Prostate gland (tissue), 2 donors: ENCODE data around the gene SPRED2. TPM values are rescaled to one million over a fixed set of nuclear protein-coding genes. Genes with fewer than 3 reads are reported as not detected.

Experiments used
- DNase-seq: peaks from one replicate; pipeline ENCODE4 v3.0.0-alpha.2; 2019; ENCODE audit warnings: low spot score
- H3K27ac ChIP-seq, 2 donors: fragments of 200-600 bp; sonication (generic); 2 replicates each; pipeline ENCODE4 v1.5.1; 2017 to 2019
- H3K27me3 ChIP-seq: fragments of 200-600 bp; sonication (generic); replicated peaks from 2 replicates; pipeline ENCODE4 v1.5.1; 2019; ENCODE audit not compliant: insufficient read depth
- H3K36me3 ChIP-seq, 2 donors: fragments of 200-600 bp; sonication (generic); 1 replicate in 1 of 2; 2 replicates in 1 of 2; pipeline versions ENCODE4 v1.5.1 to v1.8.1; 2017 to 2019
- H3K4me1 ChIP-seq: fragments of 200-600 bp; sonication (generic); replicated peaks from 2 replicates; pipeline ENCODE4 v1.5.1; 2019
- H3K4me3 ChIP-seq, 2 donors: fragments of 200-600 bp; sonication (generic); 2 replicates each; pipeline ENCODE4 v1.5.1; 2017 to 2019
- H3K9me3 ChIP-seq: fragments of 200-600 bp; sonication (generic); 2 replicates; pipeline ENCODE4 v1.5.1; 2017
- POLR2A ChIP-seq: fragments of 450-650 bp; IDR thresholded peaks from one replicate; pipeline ENCODE4 v1.6.1; 2016; ENCODE audit warnings: antibody characterized with exemption, mild to moderate bottlenecking
- POLR2AphosphoS5 ChIP-seq: sonication (generic); formaldehyde crosslinking; IDR thresholded peaks from one replicate; pipeline ENCODE4 v1.6.1; 2017; ENCODE audit warnings: antibody characterized with exemption
- WGBS: methylation state at CpG from one replicate; pipeline ENCODE4 v1.1.5; 2018; 5-methylcytosine and 5-hydroxymethylcytosine counted together
- intact Hi-C: fragments of 100-400 bp; cut with DNase I; formaldehyde crosslinking; loops from one replicate; pipeline ENCODE4 v1.14.2; 2022
- total RNA-seq, 2 donors: library from RNA; depleted of rRNA; stranded (reverse); fragments of >200 nt; gene quantifications; one replicate each; pipeline ENCODE4 v1.1.0, GENCODE V29; 2016
- TF ChIP-seq, protein P1 (sequence below), 4 experiments: fragments of 200-600 bp in 2 of 4; fragments of 450-650 bp in 2 of 4; sonication (generic) in 2 of 4; IDR thresholded peaks; 1 replicate in 3 of 4; 2 replicates in 1 of 4; pipeline ENCODE4 v1.5.1; 2016 to 2019; ENCODE audit warnings: antibody characterized with exemption in 4 of 4, mild to moderate bottlenecking in 2 of 4, moderate library complexity in 2 of 4

Gene SPRED2
- total RNA-seq, 2 donors from 2014 or later: 23.7 to 27.1 TPM

GRCh38 chr2:65273344-65273743 lies 159.1 kb downstream of the SPRED2 start:
- DNase-seq: no peak
- intact Hi-C loops: no loop called here
- Histone ChIP-seq H3K4me3 (no peak overlapping the region), H3K4me1 (no peaks in the 10 kb centered on the region), H3K9me3 (no peaks in the 10 kb centered on the region), H3K27me3 (no peaks in the 10 kb centered on the region), H3K27ac (no peak overlapping the region), H3K36me3 (peaks cover 0 to 3% of the 10 kb centered on the region in 2 donors)
- WGBS: 96% methylated on average over 8 of the region's 8 CpGs
- TF ChIP-seq, protein P1, sequence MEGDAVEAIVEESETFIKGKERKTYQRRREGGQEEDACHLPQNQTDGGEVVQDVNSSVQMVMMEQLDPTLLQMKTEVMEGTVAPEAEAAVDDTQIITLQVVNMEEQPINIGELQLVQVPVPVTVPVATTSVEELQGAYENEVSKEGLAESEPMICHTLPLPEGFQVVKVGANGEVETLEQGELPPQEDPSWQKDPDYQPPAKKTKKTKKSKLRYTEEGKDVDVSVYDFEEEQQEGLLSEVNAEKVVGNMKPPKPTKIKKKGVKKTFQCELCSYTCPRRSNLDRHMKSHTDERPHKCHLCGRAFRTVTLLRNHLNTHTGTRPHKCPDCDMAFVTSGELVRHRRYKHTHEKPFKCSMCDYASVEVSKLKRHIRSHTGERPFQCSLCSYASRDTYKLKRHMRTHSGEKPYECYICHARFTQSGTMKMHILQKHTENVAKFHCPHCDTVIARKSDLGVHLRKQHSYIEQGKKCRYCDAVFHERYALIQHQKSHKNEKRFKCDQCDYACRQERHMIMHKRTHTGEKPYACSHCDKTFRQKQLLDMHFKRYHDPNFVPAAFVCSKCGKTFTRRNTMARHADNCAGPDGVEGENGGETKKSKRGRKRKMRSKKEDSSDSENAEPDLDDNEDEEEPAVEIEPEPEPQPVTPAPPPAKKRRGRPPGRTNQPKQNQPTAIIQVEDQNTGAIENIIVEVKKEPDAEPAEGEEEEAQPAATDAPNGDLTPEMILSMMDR (IDR thresholded peaks at IDR 0.05): no peak
- TF ChIP-seq POLR2A (no peak), POLR2AphosphoS5 (no peak)

DNA sequence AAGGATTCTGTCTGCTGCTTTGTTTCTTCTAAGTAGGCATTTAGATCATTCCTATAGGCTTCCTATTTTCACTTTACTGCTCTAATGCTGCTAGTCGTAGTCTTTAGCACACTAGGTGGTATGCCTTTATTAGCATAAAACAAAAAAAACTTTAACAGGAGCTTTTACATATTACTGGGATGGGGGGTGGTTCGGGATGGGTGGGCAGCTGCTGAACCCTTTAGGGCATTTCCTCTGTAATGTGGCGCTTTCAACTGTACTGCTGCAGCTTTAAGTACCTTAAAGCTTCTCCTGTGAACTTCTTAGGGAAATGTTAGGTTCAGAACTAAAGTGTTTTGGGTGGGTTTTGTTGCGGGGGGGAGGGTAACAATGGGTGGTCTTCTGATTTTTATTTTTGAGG lies 163.4 kb downstream of the SPRED2 start:
- H3K27me3 ChIP-seq: no peaks in the 10 kb centered on the region
- no peaks in the 10 kb centered on the region for H3K9me3 ChIP-seq
- no peak for DNase-seq
- TF ChIP-seq POLR2A (no peak), POLR2AphosphoS5 (no peak)
- TF ChIP-seq, protein P1 (IDR thresholded peaks at IDR 0.05): no peak
- no peak overlapping the region for H3K27ac ChIP-seq
- H3K4me3 ChIP-seq: no peak overlapping the region
- H3K4me1 ChIP-seq: no peaks in the 10 kb centered on the region
- peaks cover 0 to 3% of the 10 kb centered on the region in 2 donors for H3K36me3 ChIP-seq
- intact Hi-C loops: no loop called here
- WGBS: 85% methylated on average over 4 of the region's 4 CpGs

DNA sequence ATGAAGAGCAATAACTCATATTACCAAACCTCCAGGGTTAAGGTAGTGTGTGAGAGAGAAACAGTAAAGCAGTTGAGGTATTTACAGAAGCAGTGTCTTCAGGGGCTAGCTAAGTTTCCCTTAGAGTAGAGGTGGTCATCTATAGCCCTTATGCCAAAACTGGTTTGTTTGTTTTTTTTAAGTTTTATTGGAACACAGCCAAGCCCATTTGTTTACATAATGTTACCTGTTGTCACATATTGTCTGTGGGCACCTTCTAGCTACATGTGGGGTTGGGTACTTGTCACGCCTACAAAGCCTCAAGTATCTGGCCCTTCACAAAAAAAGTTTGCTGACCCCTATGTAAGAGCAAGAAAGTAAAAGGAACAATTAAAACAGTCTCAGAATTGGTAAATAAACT lies 165.4 kb downstream of the SPRED2 start:
- Histone ChIP-seq H3K27me3 (no peaks in the 10 kb centered on the region), H3K27ac (no peak overlapping the region), H3K4me3 (no peak overlapping the region), H3K4me1 (no peaks in the 10 kb centered on the region), H3K9me3 (no peaks in the 10 kb centered on the region), H3K36me3 (peaks cover 0 to 3% of the 10 kb centered on the region in 2 donors)
- DNase-seq: no peak
- 95% methylated on average over 1 of the region's 1 CpG for WGBS
- TF ChIP-seq, protein P1 (IDR thresholded peaks at IDR 0.05): no peak
- TF ChIP-seq POLR2A (no peak), POLR2AphosphoS5 (no peak)
- intact Hi-C loops: no loop called here

DNA sequence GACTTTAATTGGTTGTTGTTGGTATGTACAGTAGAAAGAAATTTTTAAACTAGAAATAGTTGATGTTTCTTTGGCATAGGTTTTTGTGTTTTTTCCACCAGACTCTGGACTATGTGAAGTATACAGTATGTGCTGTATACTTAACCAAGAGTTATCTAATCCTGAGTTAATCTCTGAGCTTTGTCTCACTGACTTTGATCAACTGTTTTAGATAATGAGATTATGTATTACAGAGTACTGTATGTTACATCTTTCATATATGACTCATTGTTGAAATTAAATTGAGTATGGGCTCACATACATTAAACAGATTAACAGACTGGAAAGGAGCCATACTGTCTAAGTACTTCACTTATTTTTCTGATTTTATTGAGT lies 166.7 kb downstream of the SPRED2 start:
- TF ChIP-seq, protein P1 (IDR thresholded peaks at IDR 0.05): no peak
- TF ChIP-seq POLR2A: no peak
- TF ChIP-seq POLR2AphosphoS5: no peak
- DNase-seq: no peak
- H3K4me1 ChIP-seq: no peaks in the 10 kb centered on the region
- H3K4me3 ChIP-seq: no peak overlapping the region
- intact Hi-C loops: loop anchor here (2.0 kb wide), 2 partner anchors 171 to 287 kb away; no protein-coding TSS in a partner anchor
- no peak overlapping the region for H3K27ac ChIP-seq
- H3K9me3 ChIP-seq: no peaks in the 10 kb centered on the region
- no peaks in the 10 kb centered on the region for H3K27me3 ChIP-seq
- no peaks in the 10 kb centered on the region for H3K36me3 ChIP-seq

DNA sequence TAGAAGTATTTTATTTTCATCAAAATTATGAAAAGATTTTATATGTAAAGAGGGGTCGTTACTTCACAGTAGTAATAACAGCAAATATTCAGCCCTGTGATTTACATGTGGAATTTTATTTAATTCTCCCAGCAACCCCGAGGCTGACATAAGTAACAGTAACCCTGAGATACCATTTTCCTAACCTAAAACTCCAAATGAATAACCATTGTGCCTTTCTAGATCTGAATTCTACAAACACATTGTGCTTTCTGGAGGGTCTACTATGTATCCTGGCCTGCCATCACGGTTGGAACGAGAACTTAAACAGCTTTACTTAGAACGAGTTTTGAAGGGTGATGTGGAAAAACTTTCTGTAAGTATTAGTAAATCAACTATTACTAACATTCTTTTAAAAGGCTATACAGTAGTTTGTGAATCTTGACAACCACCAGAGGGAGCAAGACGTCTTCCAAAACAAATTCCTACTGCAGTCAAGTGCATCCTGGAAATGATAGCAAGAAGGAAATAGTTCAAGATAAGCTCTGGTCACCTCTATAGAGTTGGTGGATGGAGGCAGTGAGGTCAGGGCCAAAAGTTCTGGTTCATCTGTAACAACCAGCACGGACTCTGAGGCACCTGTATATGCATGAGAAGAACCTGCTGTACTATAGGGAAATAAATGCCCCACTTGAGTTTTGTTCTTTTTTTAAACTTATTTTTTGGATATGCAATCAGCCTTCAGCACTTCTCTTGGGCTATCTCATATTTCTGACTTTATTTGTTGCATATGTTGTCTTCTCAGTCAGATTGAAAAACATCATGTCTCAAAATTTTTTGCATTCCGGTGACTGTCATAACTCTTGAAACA lies 167.4 kb downstream of the SPRED2 start:
- intact Hi-C loops: loop anchor here (2.0 kb wide), 2 partner anchors 172 to 288 kb away; no protein-coding TSS in a partner anchor
- TF ChIP-seq POLR2AphosphoS5 (peak; percentile 59), POLR2A (no peak)
- TF ChIP-seq, protein P1 (IDR thresholded peaks at IDR 0.05): peak; percentile 44 to 85 (median 79)
- Histone ChIP-seq H3K27me3 (no peaks in the 10 kb centered on the region), H3K4me3 (no peak overlapping the region), H3K4me1 (no peaks in the 10 kb centered on the region), H3K9me3 (no peaks in the 10 kb centered on the region), H3K27ac (no peak overlapping the region), H3K36me3 (no peaks in the 10 kb centered on the region)
- 43% methylated on average over 8 of the region's 8 CpGs for WGBS
- peak; percentile 66 for DNase-seq
